ENCODE results near the gene FARSA. TPM values are rescaled to one million over a fixed set of nuclear protein-coding genes. Genes with fewer than 3 reads are reported as not detected.

The FARSA gene
- total RNA-seq, 1 donor from 2014 or later: 54.5 TPM

GRCh38 chr19:12872941-12873890 lies 60.3 kb downstream of the FARSA start:
- Mint-ChIP-seq H3K9me3 (peaks cover 5% of the 10 kb centered on the region), H3K4me3 (no peak overlapping the region), H3K4me1 (no peaks in the 10 kb centered on the region), H3K36me3 (peaks cover 21% of the 10 kb centered on the region), H3K27ac (no peak overlapping the region), H3K27me3 (ENCODE audit: low read depth) (no peaks in the 10 kb centered on the region)
- no peak for TF ChIP-seq CTCF (IDR thresholded peaks at IDR 0.05; ENCODE audit: unreplicated experiment)
- DNase-seq (ENCODE audit: low spot score in 2 of 2, unreplicated experiment in 2 of 2): no peak

Small RNAs within 50 kb of the gene (microRNA-seq; reads per million reads assigned to microRNA genes)
- gene MIR5695 (0.88 reads per million), gene MIR6515 (3.2 reads per million, percentile 6 among the genes with 10 or more reads in this experiment)

Other genes starting within 250 kb of the FARSA start
- gene GNG14, start 245.7 kb downstream of the FARSA start, total RNA-seq: not detected in 3 replicates
- 9.6 to 9.8 TPM (median 9.8 TPM) in 3 replicates for gene FBXW9, start 237.1 kb downstream of the FARSA start, total RNA-seq
- 105 to 116 TPM (median 105 TPM) in 3 replicates for gene TNPO2, start 209.8 kb downstream of the FARSA start, total RNA-seq
- gene TRIR, start 199.0 kb downstream of the FARSA start, total RNA-seq: 148 to 161 TPM (median 156 TPM) in 3 replicates
- gene GET3, start 196.2 kb downstream of the FARSA start, total RNA-seq: 44.6 to 49.8 TPM (median 46.9 TPM) in 3 replicates
- gene BEST2, start 181.9 kb downstream of the FARSA start, total RNA-seq: not detected in 3 replicates
- 89.2 to 93.7 TPM (median 92.7 TPM) in 3 replicates for gene HOOK2, start 158.2 kb downstream of the FARSA start, total RNA-seq
- gene JUNB, start 142.2 kb downstream of the FARSA start, total RNA-seq: 160 to 169 TPM (median 164 TPM) in 3 replicates
- 361 to 381 TPM (median 380 TPM) in 3 replicates for gene PRDX2, start 131.9 kb downstream of the FARSA start, total RNA-seq
- 8.4 to 11.4 TPM (median 8.8 TPM) in 3 replicates for gene THSD8, start 131.6 kb downstream of the FARSA start, total RNA-seq
- 17.5 to 22.7 TPM (median 19.8 TPM) in 3 replicates for gene RNASEH2A, start 127.1 kb downstream of the FARSA start, total RNA-seq
- gene RTBDN, start 99.1 kb downstream of the FARSA start, total RNA-seq: not detected in 3 replicates
- gene MAST1, start 95.2 kb downstream of the FARSA start, total RNA-seq: 4.0 to 5.8 TPM (median 4.4 TPM) in 3 replicates
- 20.4 to 23.6 TPM (median 23.5 TPM) in 3 replicates for gene DNASE2, start 52.3 kb downstream of the FARSA start, total RNA-seq
- 0.13 TPM in 1 of 3 replicates, not detected in the others for gene KLF1, start 46.5 kb downstream of the FARSA start, total RNA-seq
- 29.7 to 31.5 TPM (median 30.2 TPM) in 3 replicates for gene GCDH, start 42.6 kb downstream of the FARSA start, total RNA-seq
- 0.86 to 0.98 TPM (median 0.97 TPM) in 3 replicates for gene SYCE2, start 14.4 kb downstream of the FARSA start, total RNA-seq
- 863 to 886 TPM (median 869 TPM) in 3 replicates for gene CALR, start 4.9 kb upstream of the FARSA start, total RNA-seq
- 78.6 to 87.4 TPM (median 80.7 TPM) in 3 replicates for gene RAD23A, start 12.2 kb upstream of the FARSA start, total RNA-seq
- gene GADD45GIP1, start 23.5 kb upstream of the FARSA start, total RNA-seq: 18.7 to 19.1 TPM (median 18.8 TPM) in 3 replicates
- 0.16 TPM in 1 of 3 replicates, not detected in the others for gene DAND5, start 35.9 kb upstream of the FARSA start, total RNA-seq
- gene NFIX, start 61.8 kb upstream of the FARSA start, total RNA-seq: 52.4 to 55.5 TPM (median 53.8 TPM) in 3 replicates
- 3.4 to 4.0 TPM (median 3.8 TPM) in 3 replicates for gene LYL1, start 169.1 kb upstream of the FARSA start, total RNA-seq
- 53.9 to 58.6 TPM (median 57.0 TPM) in 3 replicates for gene TRMT1, start 183.0 kb upstream of the FARSA start, total RNA-seq
- gene NACC1, start 184.6 kb upstream of the FARSA start, total RNA-seq: 63.0 to 76.4 TPM (median 74.5 TPM) in 3 replicates
- gene STX10, start 216.7 kb upstream of the FARSA start, total RNA-seq: 52.7 to 58.4 TPM (median 56.7 TPM) in 3 replicates
- gene IER2, start 216.7 kb upstream of the FARSA start, total RNA-seq: 278 to 284 TPM (median 282 TPM) in 3 replicates

All from mesothelial cell of epicardium (in vitro differentiated cells).